HCT116 (cell line): ENCODE results near the gene RGS9BP. TPM values are rescaled to one million over a fixed set of nuclear protein-coding genes. Genes with fewer than 3 reads are reported as not detected.

Experiments
- ATAC-seq: fragments of 200-7000 bp; cut with Tn5 transposase; 2 replicates; pipeline ENCODE4 v1.9.1; 2020; ENCODE audit warnings: mild to moderate bottlenecking, moderate library complexity
- BruUV-seq: library from RNA; stranded (reverse); fragments of 400-500 nt; replicated peaks from 2 replicates; lab custom pipeline; 2021; lab: Mats Ljungman, UMichigan
- CTCF ChIA-PET: fragments of 300-600 bp; sonication (Branson Sonifier 250); formaldehyde crosslinking; loops from one replicate; lab custom pipeline; 2021; ENCODE audit warnings: antibody characterized with exemption; lab: Charles Lee
- POLR2A ChIA-PET: fragments of 300-600, 350-600 bp; sonication (Branson Sonifier 250); formaldehyde crosslinking; loops from one replicate; lab custom pipeline; 2021; ENCODE audit warnings: antibody characterized with exemption; lab: Charles Lee
- RAD21 ChIA-PET, 2 experiments: fragments of 300-600 bp; sonication (Branson Sonifier 250); formaldehyde crosslinking; loops; one replicate each; lab custom pipeline; 2023; ENCODE audit warnings: low total read pairs in 2 of 2; ENCODE audit not compliant: uncharacterized antibody in 2 of 2, unreplicated experiment in 2 of 2, low non-redundant PET in 1 of 2; lab: Charles Lee
- DNase-seq: peaks from one replicate; pipeline ENCODE4 v3.0.0-alpha.2; 2010; ENCODE audit warnings: low read depth, low spot score
- H2AFZ ChIP-seq: fragments of 200-600 bp; shearing (Covaris generic), sonication (generic); 2 replicates; pipeline ENCODE4 v1.6.1; 2017; ENCODE audit warnings: low read depth, mixed run types, mixed read lengths, antibody characterized with exemption, low read length; ENCODE audit not compliant: poor library complexity, severe bottlenecking
- H3K27ac ChIP-seq: 2 replicates; pipeline ENCODE4 v1.5.1; 2012; ENCODE audit warnings: low read depth, low read length
- H3K27me3 ChIP-seq: fragments of 200-600 bp; sonication (generic); 2 replicates; pipeline ENCODE4 v1.6.1; 2016; ENCODE audit warnings: mixed run types, low read length, mixed read lengths; ENCODE audit not compliant: insufficient read depth
- H3K36me3 ChIP-seq, 2 experiments: fragments of 200-500 bp in 1 of 2; fragments of 200-600 bp in 1 of 2; sonication (Bioruptor generic) in 1 of 2; sonication (generic) in 1 of 2; 2 replicates each; pipeline versions ENCODE4 v1.5.1 to v1.6.1; 2014 to 2016; ENCODE audit warnings: low read length in 2 of 2, inconsistent platforms in 1 of 2, mixed read lengths in 1 of 2, mixed run types in 1 of 2; ENCODE audit not compliant: insufficient read depth in 2 of 2, control insufficient read depth in 1 of 2
- H3K4me1 ChIP-seq, 2 experiments: fragments of 200-600 bp in 1 of 2; sonication (generic) in 1 of 2; 2 replicates each; pipeline versions ENCODE4 v1.5.1 to v1.6.1; 2012 to 2017; ENCODE audit warnings: low read length in 2 of 2, inconsistent platforms in 1 of 2, mild to moderate bottlenecking in 1 of 2, mixed read lengths in 1 of 2, mixed run types in 1 of 2, moderate library complexity in 1 of 2; ENCODE audit not compliant: insufficient read depth in 2 of 2, control insufficient read depth in 1 of 2
- H3K4me2 ChIP-seq: fragments of 200-600 bp; sonication (generic); 2 replicates; pipeline ENCODE4 v1.6.1; 2017; ENCODE audit warnings: mixed run types, low read length, mixed read lengths
- H3K4me3 ChIP-seq, 2 experiments: fragments of 200-600 bp in 1 of 2; sonication (generic) in 1 of 2; replicated peaks in 1 of 2; 2 replicates each; pipeline ENCODE4 v1.5.1; 2011 to 2016; ENCODE audit warnings: low read length in 2 of 2, control low read depth in 1 of 2, low read depth in 1 of 2, mild to moderate bottlenecking in 1 of 2, mixed read lengths in 1 of 2, mixed run types in 1 of 2
- H3K79me2 ChIP-seq: fragments of 200-600 bp; sonication (generic); 2 replicates; pipeline ENCODE4 v1.6.1; 2017; ENCODE audit warnings: mild to moderate bottlenecking, mixed run types, low read length, moderate library complexity, mixed read lengths; ENCODE audit not compliant: insufficient read depth
- H3K9ac ChIP-seq: fragments of 200-600 bp; sonication (generic); 2 replicates; pipeline ENCODE4 v1.6.1; 2016; ENCODE audit warnings: low read length, mixed read lengths
- H3K9me2 ChIP-seq: fragments of 200-600 bp; sonication (generic), shearing (Covaris generic); 2 replicates; pipeline ENCODE4 v1.6.1; 2017; ENCODE audit warnings: mixed run types, mild to moderate bottlenecking, moderate library complexity; ENCODE audit not compliant: insufficient read depth
- H3K9me3 ChIP-seq, 2 experiments: fragments of 200-500 bp in 1 of 2; fragments of 200-600 bp in 1 of 2; sonication (Bioruptor generic) in 1 of 2; sonication (generic) in 1 of 2; 2 replicates each; pipeline ENCODE4 v1.6.1; 2014 to 2017; ENCODE audit warnings: low read length in 2 of 2, mixed read lengths in 2 of 2, inconsistent platforms in 1 of 2, low read depth in 1 of 2, mild to moderate bottlenecking in 1 of 2, mixed run types in 1 of 2, moderate library complexity in 1 of 2; ENCODE audit not compliant: control insufficient read depth in 1 of 2, insufficient read depth in 1 of 2
- H4K20me1 ChIP-seq: fragments of 200-600 bp; sonication (generic), shearing (Covaris generic); 2 replicates; pipeline ENCODE4 v1.6.1; 2017; ENCODE audit warnings: mixed run types, mild to moderate bottlenecking, moderate library complexity; ENCODE audit not compliant: insufficient read depth
- CBX3 ChIP-seq: IDR thresholded peaks from 2 replicates; pipeline ENCODE4 v1.6.1; 2012; ENCODE audit warnings: low read depth
- CEBPB ChIP-seq: IDR thresholded peaks from 2 replicates; pipeline ENCODE4 v1.6.1; 2012; ENCODE audit warnings: low read depth
- EGR1 ChIP-seq: IDR thresholded peaks from 2 replicates; pipeline ENCODE4 v1.6.1; 2012; ENCODE audit warnings: low read depth
- ELF1 ChIP-seq: IDR thresholded peaks from 2 replicates; pipeline ENCODE4 v1.6.1; 2012; ENCODE audit warnings: low read depth, borderline replicate concordance
- EZH2 ChIP-seq: fragments of 200-600 bp; sonication (generic); IDR thresholded peaks from 2 replicates; pipeline ENCODE4 v1.6.1; 2017; ENCODE audit warnings: antibody characterized with exemption, mixed run types
- FOSL1 ChIP-seq: IDR thresholded peaks from 2 replicates; pipeline ENCODE4 v1.6.1; 2012; ENCODE audit warnings: low read depth
- JUND ChIP-seq: IDR thresholded peaks from 2 replicates; pipeline ENCODE4 v1.6.1; 2012
- MAX ChIP-seq: IDR thresholded peaks from 2 replicates; pipeline ENCODE4 v1.6.1; 2012
- POLR2A ChIP-seq: IDR thresholded peaks from 2 replicates; pipeline ENCODE4 v1.7.0; 2011; ENCODE audit warnings: borderline replicate concordance; ENCODE audit not compliant: insufficient read depth, insufficient read length; ENCODE audit errors: extremely low read depth
- POLR2AphosphoS5 ChIP-seq: IDR thresholded peaks from 2 replicates; pipeline ENCODE4 v1.6.1; 2011; ENCODE audit warnings: mild to moderate bottlenecking, low read depth, low read length, moderate library complexity
- REST ChIP-seq: IDR thresholded peaks from 2 replicates; pipeline ENCODE4 v1.6.1; 2012; ENCODE audit warnings: low read depth
- SIN3A ChIP-seq: IDR thresholded peaks from 2 replicates; pipeline ENCODE4 v1.6.1; 2012; ENCODE audit warnings: low read depth
- SP1 ChIP-seq: IDR thresholded peaks from 2 replicates; pipeline ENCODE4 v1.6.1; 2012; ENCODE audit warnings: low read depth
- SRF ChIP-seq: IDR thresholded peaks from 2 replicates; pipeline ENCODE4 v1.6.1; 2012; ENCODE audit warnings: low read depth
- TCF7L2 ChIP-seq: IDR thresholded peaks from 2 replicates; pipeline ENCODE4 v1.7.0; 2011; ENCODE audit warnings: borderline replicate concordance, inconsistent platforms; ENCODE audit not compliant: insufficient read depth, insufficient read length; ENCODE audit errors: extremely low read depth
- YY1 ChIP-seq: IDR thresholded peaks from 2 replicates; pipeline ENCODE4 v1.6.1; 2011; ENCODE audit warnings: low read length, low read depth, moderate library complexity, mild to moderate bottlenecking; ENCODE audit not compliant: insufficient replicate concordance; ENCODE audit errors: extremely low read depth
- ZBTB33 ChIP-seq: IDR thresholded peaks from 2 replicates; pipeline ENCODE4 v1.6.1; 2011; ENCODE audit warnings: mild to moderate bottlenecking, low read length, moderate library complexity; ENCODE audit not compliant: insufficient replicate concordance; ENCODE audit errors: extremely low read depth
- ZFX ChIP-seq: fragments of 450-650 bp; IDR thresholded peaks from 2 replicates; pipeline ENCODE4 v1.6.1; 2017
- intact Hi-C: fragments of 100-400 bp; cut with micrococcal nuclease; formaldehyde crosslinking; loops from 2 replicates; pipeline ENCODE4 v1.10.0; 2022
- total RNA-seq: library from RNA; stranded (reverse); gene quantifications from one replicate; pipeline ENCODE4 v1.2.1, GENCODE V29; 2021; ENCODE audit not compliant: unreplicated experiment

RGS9BP gene
- total RNA-seq, 1 experiment from 2014 or later, result 0.54 TPM

- no peak for TF ChIP-seq ELF1
Measured at GRCh38 chr19:32688311-32688710, 12.7 kb downstream of the RGS9BP start (continued).

- Histone ChIP-seq H3K4me3 (peak within 1 kb of the TSS; percentile 69 to 79), H3K9me2 (no peaks in the 10 kb centered on the region), H4K20me1 (no peaks in the 10 kb centered on the region), H3K27me3 (no peaks in the 10 kb centered on the region), H3K9ac (peak within 1 kb of the TSS; percentile 92), H2AFZ (no peak within 1 kb of the TSS), H3K79me2 (peaks cover 45% of the 10 kb centered on the region), H3K4me2 (peak within 1 kb of the TSS; percentile 88), H3K4me1 (peaks cover 12 to 36% of the 10 kb centered on the region in 2 experiments), H3K36me3 (peaks cover 0 to 9% of the 10 kb centered on the region in 2 experiments; a peak in 1 of 4 replicates), H3K27ac (peak within 1 kb of the TSS; percentile 97), H3K9me3 (no peaks in the 10 kb centered on the region)
- DNase-seq, result peak; percentile 75
- CTCF ChIA-PET, result interaction anchor here (1.2 kb wide), 1 partner anchor 428 kb away, joined by 3 read pairs; no protein-coding TSS in a partner anchor
- intact Hi-C loops, result loop anchor here (2.0 to 5.0 kb wide), 2 partner anchors 281 to 426 kb away; partner anchors contain the start of gene FAAP24
- TF ChIP-seq SP1, result peak; percentile 61; the same call in 1 of the 2 replicates
- peak; percentile 56 for TF ChIP-seq SIN3A
- TF ChIP-seq POLR2AphosphoS5, result peak; percentile 85
- TF ChIP-seq EZH2, result no peak
- TF ChIP-seq CBX3, result 0 out of 2 replicates have a peak, but pooled peaks have one; percentile 29
- TF ChIP-seq YY1, result no peak
- no peak for TF ChIP-seq EGR1
- no peak for TF ChIP-seq JUND
- TF ChIP-seq CEBPB, result no peak
- TF ChIP-seq MAX, result peak; percentile 61
- no peak for TF ChIP-seq REST
- peak; percentile 56 for TF ChIP-seq TCF7L2
- TF ChIP-seq SRF, result no peak
- no peak for TF ChIP-seq FOSL1
- TF ChIP-seq POLR2A, result peak; percentile 84
- TF ChIP-seq ZBTB33, result peak; percentile 92
- TF ChIP-seq ZFX, result no peak
- RAD21 ChIA-PET, result no interaction called here
- POLR2A ChIA-PET, result interaction anchor here (1.1 to 1.4 kb wide), 4 partner anchors 15 to 280 kb away, joined by 3 to 4 read pairs (median 3); partner anchors contain the start of genes ANKRD27, CEP89 and FAAP24
- ATAC-seq, result peak; percentile 96
- BruUV-seq, result no TSS peak
Measured at GRCh38 chr19:32691291-32691951, 15.8 kb downstream of the RGS9BP start, which contains the start of gene NUDT19. Gene NUDT19, plus strand, starts transcription at chr19:32691821. Its CDS starts 140 bp downstream, at chr19:32691961.
